Stimulated activated naive B cell treated with anti-CD40 and anti-IgM and Interleukin-4, amounts not matched to agents 10 μg/mL and 1 μg/mL and 100 μg/mL, for 72 hours (primary cell): Measurements from ENCODE around the gene VWCE.
A peak's percentile ranks its signal among the peaks of the same experiment; 100 is the strongest.

Experiments used
- ATAC-seq, 2 donors: fragments of 150-1000 bp; cut with Tn5 transposase; replicated peaks; 2 replicates each; pipeline ENCODE4 v1.10.0; 2021; ENCODE audit warnings: moderate library complexity in 1 of 2
- DNase-seq: peaks from one replicate; pipeline ENCODE4 v3.0.0; 2021
- H3K27ac Mint-ChIP-seq: one replicate; pipeline ENCODE4 v1.8.0; 2022; ENCODE audit warnings: mild to moderate bottlenecking, mixed read lengths
- H3K27me3 Mint-ChIP-seq, 2 donors: one replicate each; pipeline ENCODE4 v1.8.0; 2022; ENCODE audit warnings: mixed read lengths in 2 of 2
- H3K36me3 Mint-ChIP-seq, 2 donors: one replicate each; pipeline ENCODE4 v1.8.0; 2022; ENCODE audit warnings: mixed read lengths in 2 of 2, mild to moderate bottlenecking in 1 of 2
- H3K4me1 Mint-ChIP-seq, 2 donors: one replicate each; pipeline ENCODE4 v1.8.0; 2022; ENCODE audit warnings: mixed read lengths in 2 of 2, mild to moderate bottlenecking in 1 of 2
- H3K4me3 Mint-ChIP-seq, 2 donors: one replicate each; pipeline ENCODE4 v1.8.0; 2022; ENCODE audit warnings: mild to moderate bottlenecking in 2 of 2, mixed read lengths in 2 of 2, moderate library complexity in 1 of 2
- H3K9me3 Mint-ChIP-seq, 2 donors: one replicate each; pipeline ENCODE4 v1.8.0; 2022; ENCODE audit warnings: mixed read lengths in 2 of 2, mild to moderate bottlenecking in 1 of 2

Gene VWCE

DNA sequence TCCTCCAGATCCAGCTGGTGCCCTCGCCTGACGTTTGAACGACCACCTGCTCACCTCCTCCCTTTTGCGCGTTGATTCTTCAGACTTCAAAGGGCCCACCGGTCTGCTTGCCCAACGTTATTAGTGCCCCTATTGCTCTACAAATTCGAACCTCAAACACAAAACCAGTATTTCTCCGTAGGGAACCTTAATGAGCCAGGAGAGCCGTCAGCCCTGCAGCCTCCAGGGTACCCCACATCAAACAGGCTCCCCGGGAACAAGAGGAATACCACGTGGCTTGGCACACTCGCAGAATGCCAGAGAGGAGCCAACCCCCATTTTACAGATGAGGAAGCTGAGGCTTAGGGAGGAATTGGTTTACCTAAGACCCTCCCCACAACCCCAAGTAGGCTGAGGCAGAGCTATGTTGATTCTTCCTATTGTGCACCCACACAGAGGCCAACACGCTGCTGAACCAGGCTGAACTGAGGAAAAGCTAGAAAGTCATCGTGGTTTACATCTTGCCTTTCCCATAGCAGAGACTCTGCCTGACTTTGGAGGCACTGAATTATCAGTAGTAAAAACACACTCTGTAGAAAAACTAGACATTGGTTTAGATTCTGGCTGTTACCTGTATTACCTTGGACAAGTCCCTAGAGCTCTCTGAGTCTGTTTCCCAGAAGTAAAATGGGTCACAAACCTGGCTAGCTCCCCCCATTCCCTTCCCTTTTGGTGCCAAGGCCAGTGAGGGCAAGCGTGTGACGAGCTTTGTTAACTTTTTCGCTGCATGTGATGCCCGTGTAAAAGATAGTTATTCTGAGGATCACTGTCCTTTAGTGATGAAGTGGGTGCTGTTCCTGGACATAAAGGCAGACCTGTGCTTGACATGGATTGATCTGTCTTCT lies 38.7 kb upstream of the VWCE start:
- peak; percentile 22 to 25 for ATAC-seq

DNA sequence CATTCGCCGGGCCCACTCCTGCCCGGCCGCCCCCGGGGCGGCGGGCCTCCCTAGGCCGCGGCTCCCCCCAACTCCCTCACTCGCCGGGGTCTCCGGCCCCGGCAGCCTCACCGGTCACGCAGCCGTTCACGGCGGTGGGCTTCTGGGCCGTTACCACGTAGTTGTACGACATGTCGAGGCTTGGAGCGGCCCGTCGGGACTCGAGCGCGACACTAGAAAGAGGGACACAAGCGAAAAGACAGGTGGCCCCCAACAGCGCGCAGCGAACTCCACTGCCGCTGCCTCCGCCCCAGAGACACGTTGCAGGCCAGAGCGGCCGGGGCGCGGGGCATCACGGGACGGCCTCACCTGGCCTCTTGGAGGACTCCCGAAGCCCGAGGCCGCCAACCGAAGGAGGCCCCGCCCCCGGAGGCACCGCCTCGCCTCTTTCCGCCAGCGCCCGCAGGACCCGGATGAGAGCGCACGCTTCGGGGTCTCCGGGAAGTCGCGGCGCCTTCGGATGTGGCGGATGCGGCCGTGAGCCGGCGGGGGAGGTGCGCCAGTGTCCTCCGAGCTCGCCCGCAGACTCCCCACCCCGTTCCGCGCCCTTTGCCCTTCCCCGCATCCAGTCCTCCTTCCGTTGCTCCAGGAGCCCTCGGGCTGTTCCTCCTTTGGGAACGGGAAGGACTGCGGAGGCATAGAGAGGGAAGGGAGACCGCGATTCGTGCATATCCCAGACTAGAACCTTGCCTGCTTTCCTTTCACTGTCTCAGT lies 37.9 kb upstream of the VWCE start, which contains the start of the genes DDB1 and TKFC:
Gene DDB1 (minus strand): TSS at position 309 of the 753 bp plus-strand sequence. CDS start 137 bp downstream, at position 172.
Gene TKFC (plus strand): TSS at position 432 of the 753 bp plus-strand sequence. CDS start 1,501 bp downstream, outside the sequence.
- peak within 1 kb of the TSS; percentile 87 to 99 for H3K4me3 Mint-ChIP-seq
- peak; percentile 87 for DNase-seq
- peak; percentile 93 to 94 for ATAC-seq
- no peaks in the 10 kb centered on the region for H3K27me3 Mint-ChIP-seq
- no peaks in the 10 kb centered on the region for H3K9me3 Mint-ChIP-seq
- peaks cover 18 to 36% of the 10 kb centered on the region in 2 donors for H3K36me3 Mint-ChIP-seq
- peak within 1 kb of the TSS; percentile 98 for H3K27ac Mint-ChIP-seq
- H3K4me1 Mint-ChIP-seq = peaks cover 42 to 77% of the 10 kb centered on the region in 2 donors

More for the DNA sequence above, 38.7 kb upstream of the VWCE start:
- DNase-seq = no peak
- no peaks in the 10 kb centered on the region for H3K9me3 Mint-ChIP-seq
- peak overlapping the region; percentile 87 to 99 for H3K4me3 Mint-ChIP-seq
- H3K27me3 Mint-ChIP-seq = no peaks in the 10 kb centered on the region
- H3K36me3 Mint-ChIP-seq = peaks cover 21 to 39% of the 10 kb centered on the region in 2 donors
- H3K4me1 Mint-ChIP-seq = peaks cover 45 to 84% of the 10 kb centered on the region in 2 donors
- peak overlapping the region; percentile 98 for H3K27ac Mint-ChIP-seq

GRCh38 chr11:61332281-61332796 lies 37.2 kb upstream of the VWCE start:
- Mint-ChIP-seq H3K27ac (peak overlapping the region; percentile 98), H3K4me1 (peaks cover 42 to 77% of the 10 kb centered on the region in 2 donors), H3K27me3 (no peaks in the 10 kb centered on the region), H3K36me3 (peaks cover 18 to 41% of the 10 kb centered on the region in 2 donors), H3K9me3 (no peaks in the 10 kb centered on the region), H3K4me3 (peak overlapping the region; percentile 87 to 99)
- ATAC-seq (peak in 1 of 2 donors; percentile 1), DNase-seq (no peak)

DNA sequence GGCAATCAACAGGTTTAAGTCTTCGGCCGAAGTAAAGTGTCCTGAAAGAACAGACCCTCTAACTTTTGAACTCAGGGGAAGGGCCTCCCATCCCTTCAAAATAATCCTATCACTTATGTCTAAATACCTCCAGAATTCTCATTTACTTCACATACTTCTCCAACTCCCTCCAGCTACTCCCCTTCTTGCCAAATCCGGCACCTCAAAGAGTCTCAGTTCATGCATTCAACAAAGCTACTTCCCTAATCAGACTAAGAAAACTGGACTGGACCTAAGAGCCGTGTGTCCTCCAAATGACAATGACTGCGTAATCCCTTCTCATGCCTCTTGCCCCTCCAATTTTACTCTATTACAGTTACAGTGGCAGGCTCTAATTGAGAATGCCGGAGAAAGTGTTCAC lies 36.5 kb upstream of the VWCE start:
- ATAC-seq = no peak
- Mint-ChIP-seq H3K4me3 (peak overlapping the region; percentile 87 to 99), H3K27ac (peak overlapping the region; percentile 98), H3K36me3 (peaks cover 18 to 41% of the 10 kb centered on the region in 2 donors), H3K27me3 (no peaks in the 10 kb centered on the region), H3K4me1 (peaks cover 38 to 72% of the 10 kb centered on the region in 2 donors), H3K9me3 (no peaks in the 10 kb centered on the region)
- no peak for DNase-seq

GRCh38 chr11:61329871-61330270 lies 34.8 kb upstream of the VWCE start:
- DNase-seq (no peak), ATAC-seq (no peak)
- Mint-ChIP-seq H3K36me3 (peaks cover 22 to 56% of the 10 kb centered on the region in 2 donors), H3K27me3 (no peaks in the 10 kb centered on the region), H3K9me3 (no peaks in the 10 kb centered on the region), H3K4me3 (no peak overlapping the region), H3K27ac (peak overlapping the region; percentile 5), H3K4me1 (peaks cover 30 to 64% of the 10 kb centered on the region in 2 donors)

GRCh38 chr11:61328351-61328750 lies 33.2 kb upstream of the VWCE start:
- Mint-ChIP-seq H3K4me3 (no peak overlapping the region), H3K36me3 (peaks cover 30 to 62% of the 10 kb centered on the region in 2 donors), H3K4me1 (peaks cover 22 to 50% of the 10 kb centered on the region in 2 donors), H3K9me3 (no peaks in the 10 kb centered on the region), H3K27ac (no peak overlapping the region), H3K27me3 (no peaks in the 10 kb centered on the region)
- no peak for DNase-seq
- ATAC-seq = no peak

- no peak overlapping the region for H3K27ac Mint-ChIP-seq
- no peak for DNase-seq
These were observed 32.6 kb upstream of the VWCE start for GRCh38 chr11:61327669-61328071.

GRCh38 chr11:61325649-61326414 lies 30.7 kb upstream of the VWCE start:
- Mint-ChIP-seq H3K36me3 (peaks cover 42 to 62% of the 10 kb centered on the region in 2 donors), H3K27ac (no peak overlapping the region), H3K4me1 (peaks cover 7 to 26% of the 10 kb centered on the region in 2 donors), H3K27me3 (no peaks in the 10 kb centered on the region), H3K4me3 (no peak overlapping the region), H3K9me3 (no peaks in the 10 kb centered on the region)
- ATAC-seq (no peak), DNase-seq (no peak)

More at GRCh38 chr11:61327669-61328071, 32.6 kb upstream of the VWCE start:
- Mint-ChIP-seq H3K4me3 (no peak overlapping the region), H3K36me3 (peaks cover 37 to 62% of the 10 kb centered on the region in 2 donors), H3K27me3 (no peaks in the 10 kb centered on the region), H3K9me3 (no peaks in the 10 kb centered on the region), H3K4me1 (peaks cover 22 to 44% of the 10 kb centered on the region in 2 donors)
- ATAC-seq = no peak

DNA sequence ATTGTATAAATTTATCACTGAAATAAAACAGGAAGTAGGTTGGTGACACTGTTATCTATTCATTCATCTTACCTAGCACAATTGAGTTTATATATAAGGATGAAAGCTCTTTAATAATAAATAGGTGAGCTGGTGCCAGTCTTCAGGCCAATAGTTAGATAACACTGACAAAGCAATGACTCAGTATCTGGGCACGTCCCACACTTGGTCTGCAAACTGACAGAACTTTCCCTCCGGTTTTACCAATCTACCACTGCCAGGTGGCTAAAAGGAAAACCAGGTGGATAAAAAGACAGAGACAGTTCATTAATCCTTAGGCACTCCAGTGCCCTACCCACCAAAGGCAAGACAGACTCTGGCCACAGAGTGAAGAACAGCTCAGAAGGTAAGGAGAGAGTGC lies 20.1 kb upstream of the VWCE start:
- no peak overlapping the region for H3K27ac Mint-ChIP-seq
- ATAC-seq (no peak), DNase-seq (no peak)
- H3K27me3 Mint-ChIP-seq = no peaks in the 10 kb centered on the region
- no peak overlapping the region for H3K4me3 Mint-ChIP-seq
- H3K36me3 Mint-ChIP-seq = peaks cover 37 to 45% of the 10 kb centered on the region in 2 donors
- H3K9me3 Mint-ChIP-seq = no peaks in the 10 kb centered on the region
- H3K4me1 Mint-ChIP-seq = no peaks in the 10 kb centered on the region

DNA sequence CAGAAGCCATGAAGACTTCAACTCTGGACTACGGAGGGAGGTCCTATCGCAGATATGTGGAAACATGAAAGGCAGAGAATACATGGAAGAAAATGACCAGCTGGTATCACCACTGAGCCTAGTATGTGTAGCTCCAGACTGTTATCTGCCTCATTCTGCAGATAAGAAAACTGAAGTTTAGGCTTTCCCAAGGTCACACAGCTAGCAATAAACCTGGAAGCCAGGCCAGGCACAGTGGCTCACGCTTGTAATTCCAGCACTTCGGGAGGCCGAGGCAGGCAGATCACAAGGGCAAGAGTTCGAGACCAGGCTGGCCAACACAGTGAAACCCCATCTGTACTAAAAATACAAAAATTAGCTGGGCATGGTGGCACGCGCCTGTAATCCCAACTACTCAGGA lies 15.6 kb upstream of the VWCE start:
- Mint-ChIP-seq H3K4me3 (no peak overlapping the region), H3K4me1 (no peaks in the 10 kb centered on the region), H3K27ac (no peak overlapping the region), H3K9me3 (no peaks in the 10 kb centered on the region), H3K36me3 (peaks cover 27 to 32% of the 10 kb centered on the region in 2 donors), H3K27me3 (no peaks in the 10 kb centered on the region)
- DNase-seq (no peak), ATAC-seq (no peak)

DNA sequence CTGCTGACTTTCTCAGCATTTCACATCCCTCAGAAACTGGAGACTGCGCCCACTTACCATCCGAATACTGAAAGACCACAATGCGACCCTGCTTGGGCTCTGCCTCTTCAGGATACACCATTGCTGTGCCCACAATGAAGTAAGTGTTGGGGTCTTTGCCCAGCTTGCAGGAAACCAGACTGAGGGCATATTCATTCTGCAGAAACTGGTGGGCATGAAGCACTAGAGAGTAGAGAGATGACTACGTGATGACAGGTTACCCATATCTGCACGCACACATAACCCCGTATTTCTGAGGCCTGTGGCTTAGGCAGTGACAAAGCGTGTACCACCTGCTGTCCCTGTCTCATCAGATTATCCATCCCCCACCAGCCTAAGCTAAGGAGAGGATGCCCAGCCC lies 14.6 kb upstream of the VWCE start:
- Mint-ChIP-seq H3K9me3 (no peaks in the 10 kb centered on the region), H3K4me1 (no peaks in the 10 kb centered on the region), H3K27ac (no peak overlapping the region), H3K4me3 (no peak overlapping the region), H3K36me3 (peaks cover 28 to 33% of the 10 kb centered on the region in 2 donors), H3K27me3 (no peaks in the 10 kb centered on the region)
- DNase-seq (no peak), ATAC-seq (no peak)

DNA sequence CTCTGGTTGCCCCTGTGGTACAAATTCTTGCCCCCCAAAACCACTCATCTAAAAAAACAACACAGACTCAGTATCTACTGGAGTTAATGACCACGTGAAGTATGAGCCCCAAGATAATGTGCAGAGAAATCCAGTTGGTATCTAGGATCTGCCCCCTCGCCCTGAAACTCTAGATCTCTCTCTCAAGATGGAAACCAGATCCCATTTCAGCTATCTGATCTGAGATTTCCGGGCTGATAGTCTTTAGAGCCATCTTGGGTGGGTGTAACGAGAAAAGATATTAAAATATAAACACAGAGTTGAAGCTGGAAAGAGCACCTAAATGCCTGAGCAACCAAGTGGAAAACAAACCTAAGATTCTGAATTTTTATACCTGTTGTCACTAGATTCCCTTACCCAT lies 14.0 kb upstream of the VWCE start:
- DNase-seq (no peak), ATAC-seq (no peak)
- Mint-ChIP-seq H3K27me3 (no peaks in the 10 kb centered on the region), H3K36me3 (peaks cover 28 to 34% of the 10 kb centered on the region in 2 donors), H3K4me3 (no peak overlapping the region), H3K9me3 (no peaks in the 10 kb centered on the region), H3K27ac (no peak overlapping the region), H3K4me1 (no peaks in the 10 kb centered on the region)

DNA sequence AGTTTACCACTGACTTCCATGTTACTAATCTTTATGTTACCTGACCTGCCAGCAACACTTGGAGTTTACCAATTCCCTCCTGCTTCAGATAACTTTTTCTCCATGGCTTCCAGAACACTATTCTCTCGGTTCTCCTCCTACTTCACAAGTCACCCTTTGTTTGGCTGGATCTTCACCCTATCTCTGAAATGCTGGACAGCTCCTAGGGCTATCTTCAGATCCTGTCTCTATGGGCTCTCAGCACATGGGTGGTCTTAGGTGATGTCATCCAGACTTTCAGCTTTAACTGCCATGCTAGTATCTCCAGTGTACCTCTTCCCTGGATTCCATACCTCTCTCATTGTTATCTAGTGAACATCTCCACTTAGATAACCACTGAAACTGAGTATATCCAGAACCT lies 12.2 kb upstream of the VWCE start:
- DNase-seq (no peak), ATAC-seq (no peak)
- Mint-ChIP-seq H3K4me3 (no peak overlapping the region), H3K4me1 (no peaks in the 10 kb centered on the region), H3K9me3 (no peaks in the 10 kb centered on the region), H3K27me3 (no peaks in the 10 kb centered on the region), H3K36me3 (peaks cover 20 to 30% of the 10 kb centered on the region in 2 donors), H3K27ac (no peak overlapping the region)
